Measurements from ENCODE around the gene ACBD3.
A peak's percentile ranks its signal among the peaks of the same experiment; 100 is the strongest.
"Not testable (repeated sequence)": the region's sequence is repeated elsewhere in the genome, so short reads cannot be mapped to it uniquely, and the experiment has no call there.

Gene ACBD3

DNA sequence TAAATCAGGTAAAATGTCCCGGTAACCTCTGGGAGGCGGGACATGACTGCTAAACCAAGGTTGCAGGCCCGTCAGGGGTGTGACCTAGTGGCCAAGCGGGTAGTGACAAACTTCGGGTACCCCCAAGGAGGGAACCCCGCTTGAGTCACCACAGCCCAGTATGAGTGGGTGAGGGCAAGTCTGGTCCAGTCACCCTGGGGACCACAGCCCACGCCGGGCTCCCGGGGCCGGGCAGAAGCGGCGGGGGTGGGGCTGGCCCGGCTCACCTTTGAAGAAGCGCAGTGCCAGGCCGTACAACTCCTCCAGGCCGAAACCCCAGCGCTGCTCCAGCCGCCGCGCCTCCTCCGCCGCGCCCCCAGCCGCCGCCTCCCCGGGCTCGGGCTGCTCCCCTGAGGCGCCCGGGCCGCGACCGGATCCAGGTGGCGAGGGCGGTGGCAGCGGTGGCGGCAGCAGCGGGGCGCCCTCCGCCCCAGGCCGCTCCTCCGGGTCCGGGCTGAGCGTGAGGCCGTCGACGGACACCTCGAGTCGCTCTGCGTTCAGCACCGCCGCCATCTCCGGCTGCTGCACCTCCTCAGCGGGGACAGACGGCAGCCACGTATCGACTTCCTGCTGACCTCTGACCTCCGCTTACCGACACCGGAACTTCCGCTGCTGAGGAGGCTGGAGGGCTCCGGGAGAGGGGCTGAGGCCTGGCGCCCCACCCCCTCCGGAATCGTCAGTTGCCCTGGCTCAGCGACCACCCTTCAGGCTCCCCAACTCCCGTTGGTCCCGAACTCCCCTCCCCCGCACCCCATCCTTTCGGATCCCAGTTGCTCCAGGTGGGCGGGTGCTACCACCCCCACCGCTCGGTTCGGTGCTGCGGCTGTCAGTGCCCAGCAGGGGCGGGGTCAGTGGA is at the start of gene ACBD3:
Gene ACBD3, minus strand, starts transcription at position 618 of the 895 bp plus-strand sequence. Its CDS starts 66 bp downstream, at position 552.
- DNase-seq (ENCODE audit: low read depth in 2 of 2) = peak; percentile 67 to 69

DNA sequence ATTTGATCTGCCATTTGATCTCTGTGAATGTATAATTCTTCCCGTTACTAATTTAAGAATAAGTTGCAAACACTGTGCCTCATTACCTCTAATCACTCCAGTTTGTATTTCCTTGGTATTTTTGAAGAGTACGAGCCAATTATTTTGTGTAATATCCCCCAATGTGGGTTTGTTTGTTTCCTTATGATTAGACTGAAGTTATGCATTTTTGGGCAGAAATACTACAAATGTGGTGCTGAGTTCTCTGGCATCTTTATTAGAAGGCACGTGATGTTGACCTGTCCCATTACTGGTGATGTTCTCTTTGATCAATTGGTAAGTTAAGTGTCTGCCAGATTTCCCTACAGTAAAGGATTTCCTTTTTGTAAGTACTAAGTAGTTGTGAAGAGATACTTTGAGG is 47.3 kb upstream of the ACBD3 start:
- DNase-seq (ENCODE audit: low read depth in 2 of 2) = no peak

DNA sequence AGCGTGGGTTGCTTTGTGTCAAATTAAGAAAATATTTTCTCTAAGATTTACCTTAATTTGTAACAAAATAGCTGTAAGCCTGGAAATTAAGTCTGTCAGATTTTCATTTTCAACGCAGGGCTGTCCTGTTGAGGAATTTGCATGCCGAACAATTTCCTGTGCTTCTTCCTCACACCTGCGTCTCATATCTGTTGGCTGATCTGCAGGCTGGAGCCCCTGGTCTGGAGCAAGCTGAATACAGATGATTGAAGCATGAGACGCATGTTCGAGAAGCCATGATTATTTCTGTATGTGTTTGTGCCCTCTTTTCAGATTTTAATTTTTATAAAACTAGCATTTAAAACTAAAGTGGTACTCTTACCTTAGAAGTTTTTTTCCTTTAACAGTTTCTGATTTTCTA is 46.8 kb upstream of the ACBD3 start:
- no peak for DNase-seq (ENCODE audit: low read depth in 2 of 2)

DNA sequence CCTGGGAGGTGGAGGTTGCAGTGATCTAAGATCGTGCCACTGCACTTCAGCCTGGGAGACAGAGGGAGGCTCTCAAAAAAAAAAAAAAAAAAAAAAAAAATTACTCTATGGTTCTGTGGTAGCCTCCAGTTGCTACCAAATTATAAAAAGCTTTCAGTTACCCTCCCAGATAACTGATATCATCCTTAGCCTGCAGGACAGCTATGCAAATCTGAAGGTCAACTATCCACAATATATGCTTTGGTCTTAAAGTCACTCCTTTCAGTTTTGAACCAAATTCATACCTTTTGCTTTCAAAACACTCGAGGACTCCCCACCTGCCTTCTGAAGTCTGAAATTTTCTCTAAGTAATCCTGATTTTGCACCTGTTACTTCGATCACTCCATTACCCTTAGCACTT is 40.1 kb upstream of the ACBD3 start:
- no peak for DNase-seq (ENCODE audit: low read depth in 2 of 2)

DNA sequence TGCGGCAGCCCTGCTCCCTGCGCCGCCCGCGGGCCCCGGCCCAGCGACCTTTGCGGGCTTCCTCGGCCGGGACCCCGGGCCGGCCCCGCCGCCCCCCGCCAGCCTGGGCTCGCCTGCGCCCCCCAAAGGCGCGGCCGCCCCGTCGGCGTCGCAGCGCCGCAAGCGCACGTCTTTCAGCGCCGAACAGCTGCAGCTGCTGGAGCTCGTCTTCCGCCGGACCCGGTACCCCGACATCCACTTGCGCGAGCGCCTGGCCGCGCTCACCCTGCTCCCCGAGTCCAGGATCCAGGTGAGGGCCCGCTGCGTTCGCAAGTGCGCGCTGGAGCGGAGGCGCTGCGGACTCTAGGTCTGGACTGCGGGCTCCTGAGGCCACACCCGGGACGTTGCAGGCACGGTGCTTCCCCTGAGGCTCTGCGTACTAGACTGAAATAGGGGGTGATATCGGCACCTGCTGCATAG is 37.3 kb upstream of the ACBD3 start:
- no peak for DNase-seq (ENCODE audit: low read depth in 2 of 2)

DNA sequence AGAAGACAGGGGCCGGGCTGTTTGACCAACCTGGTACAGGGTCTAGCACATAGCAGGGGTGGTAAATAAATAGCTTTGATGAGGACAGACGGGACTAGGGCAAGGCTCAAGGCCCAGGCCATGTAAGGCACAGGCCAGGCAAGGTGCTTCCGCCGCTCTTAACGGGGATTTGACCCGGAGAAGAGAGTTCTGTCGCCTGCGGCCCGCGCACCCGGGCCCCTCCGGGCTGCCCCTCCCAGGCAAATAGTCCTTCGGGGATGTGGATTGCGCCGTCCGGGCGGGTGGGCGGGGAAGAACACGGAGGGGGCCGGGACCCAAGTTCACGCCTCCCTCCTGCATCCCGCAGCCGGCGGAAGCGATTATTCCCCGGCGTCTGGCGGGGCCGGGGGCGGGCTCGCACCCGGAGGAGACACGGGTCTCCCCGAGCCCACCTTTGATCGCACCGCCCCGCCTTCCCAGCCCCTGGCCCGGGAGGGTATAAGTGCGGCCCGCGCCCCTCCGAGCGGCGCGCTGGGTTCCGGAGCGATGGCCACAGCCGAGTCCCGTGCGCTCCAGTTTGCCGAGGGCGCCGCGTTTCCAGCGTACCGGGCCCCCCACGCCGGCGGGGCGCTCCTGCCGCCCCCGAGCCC is 36.7 kb upstream of the ACBD3 start, which contains the start of gene MIXL1:
Gene MIXL1, plus strand, starts transcription at position 508 of the 629 bp plus-strand sequence. Its CDS starts 18 bp downstream, at position 526.
- no peak for DNase-seq (ENCODE audit: low read depth in 2 of 2)

DNA sequence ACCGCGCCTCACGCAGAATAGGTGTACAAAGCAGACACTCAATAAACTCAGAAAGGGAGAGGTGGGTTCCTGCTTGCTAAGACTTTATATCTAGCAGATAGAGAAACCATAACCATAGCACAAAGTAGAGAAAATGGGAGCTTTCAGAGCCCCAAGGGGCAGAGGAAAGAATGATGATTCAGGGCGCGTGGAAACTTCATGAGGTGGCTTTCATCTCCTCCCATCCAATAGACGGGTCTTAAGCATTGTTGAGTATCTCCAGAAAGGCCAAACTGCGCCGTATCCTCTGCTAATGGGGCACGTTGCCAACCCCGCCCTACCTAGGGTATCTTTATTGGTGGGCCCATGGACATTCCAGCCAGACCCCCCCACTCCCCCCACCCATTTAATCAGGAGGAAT is 36.1 kb upstream of the ACBD3 start:
- DNase-seq (ENCODE audit: low read depth in 2 of 2) = no peak

DNA sequence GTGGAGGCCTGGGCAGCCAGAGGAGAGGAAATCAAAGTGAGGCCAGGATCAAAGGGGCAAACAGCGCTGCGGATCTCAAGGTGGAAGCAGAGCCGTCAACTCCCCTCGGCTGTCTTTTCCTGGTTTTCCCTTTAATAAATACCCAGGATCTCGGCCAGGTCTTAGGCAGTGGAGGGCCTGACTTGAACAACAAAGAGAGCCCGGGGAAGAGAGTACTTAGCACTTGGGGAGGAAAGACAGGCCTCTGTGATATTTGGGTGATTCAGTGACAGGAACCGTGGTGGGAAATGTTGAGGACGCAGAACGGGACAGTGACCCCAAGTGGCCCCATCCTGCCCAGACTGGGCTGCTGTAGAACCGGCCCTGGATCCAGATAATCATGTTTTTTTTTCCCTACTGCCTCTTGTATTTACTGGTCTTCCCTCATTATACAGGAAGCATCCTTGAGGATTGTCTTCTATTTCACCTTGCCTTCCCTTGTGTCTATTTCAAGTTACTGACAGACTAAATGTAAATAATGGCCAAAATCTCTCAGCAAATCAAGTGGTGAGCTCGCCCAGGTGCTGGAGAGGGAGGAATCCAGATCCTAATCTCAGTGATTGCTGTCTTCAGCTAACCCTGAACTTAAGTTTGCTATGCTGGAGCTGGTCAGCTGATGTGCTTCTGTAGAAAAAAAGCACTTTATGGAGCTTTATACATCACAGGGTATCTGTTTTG is 34.1 kb upstream of the ACBD3 start:
- DNase-seq (ENCODE audit: low read depth in 2 of 2) = no peak

DNA sequence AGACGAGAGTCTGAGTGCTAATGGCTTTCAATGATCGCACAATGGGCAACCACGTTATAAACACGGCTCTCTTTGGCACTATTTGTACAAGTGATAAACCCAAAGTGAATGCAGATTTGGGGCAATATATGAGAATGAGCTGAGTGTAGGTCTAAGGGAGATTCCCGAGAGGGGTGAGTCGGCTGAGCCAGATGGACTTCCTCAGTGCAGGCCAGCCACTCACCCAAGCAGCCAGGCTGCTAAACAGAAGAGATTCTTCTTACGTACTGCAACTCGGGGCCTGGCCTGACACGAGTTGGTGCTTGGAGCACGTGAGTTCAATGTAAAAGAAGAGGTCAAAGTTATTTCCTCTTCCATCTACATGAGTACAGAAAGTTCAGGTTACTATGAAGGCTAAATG is 30.7 kb upstream of the ACBD3 start:
- DNase-seq (ENCODE audit: low read depth in 2 of 2) = no peak

DNA sequence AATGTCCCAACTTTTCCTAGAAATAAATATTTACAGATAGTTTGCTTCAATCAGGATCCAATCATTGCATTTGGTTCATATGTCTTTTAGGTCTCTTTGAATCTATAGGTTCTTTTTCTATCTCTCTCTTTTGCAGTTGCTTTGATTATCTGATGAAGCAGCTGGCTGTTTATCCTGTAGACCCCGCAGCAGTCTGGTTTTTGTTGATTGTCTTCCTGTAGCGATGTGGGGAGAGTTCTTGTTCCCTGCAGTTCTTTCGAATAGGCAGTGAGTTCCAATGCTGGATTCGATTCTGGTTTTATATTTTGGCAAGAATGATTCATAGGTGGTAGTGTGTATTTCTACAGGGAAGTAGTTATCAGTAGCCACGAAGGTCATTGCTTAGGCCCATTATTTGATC is 29.5 kb upstream of the ACBD3 start:
- no peak for DNase-seq (ENCODE audit: low read depth in 2 of 2)

DNA sequence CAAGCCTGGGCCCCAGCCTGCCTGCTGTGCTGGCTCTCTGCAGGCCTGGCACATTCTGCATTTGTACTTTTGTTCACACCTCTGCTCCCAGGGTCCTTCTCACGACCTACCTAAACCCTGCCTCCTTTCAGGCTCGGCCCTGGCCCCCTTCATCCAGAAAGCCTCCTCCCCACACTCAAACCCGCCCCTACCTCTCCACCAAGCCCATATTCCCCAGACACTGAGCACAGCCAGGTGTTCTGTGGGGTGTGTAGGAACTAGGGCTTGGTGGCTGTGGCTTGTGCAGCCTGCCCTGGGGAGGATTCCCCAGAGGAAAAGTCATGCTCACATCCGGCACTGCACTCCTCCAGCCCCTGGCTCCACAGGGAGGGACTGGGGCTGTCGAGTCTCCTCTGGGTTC is 28.7 kb upstream of the ACBD3 start:
- DNase-seq (ENCODE audit: low read depth in 2 of 2) = no peak

DNA sequence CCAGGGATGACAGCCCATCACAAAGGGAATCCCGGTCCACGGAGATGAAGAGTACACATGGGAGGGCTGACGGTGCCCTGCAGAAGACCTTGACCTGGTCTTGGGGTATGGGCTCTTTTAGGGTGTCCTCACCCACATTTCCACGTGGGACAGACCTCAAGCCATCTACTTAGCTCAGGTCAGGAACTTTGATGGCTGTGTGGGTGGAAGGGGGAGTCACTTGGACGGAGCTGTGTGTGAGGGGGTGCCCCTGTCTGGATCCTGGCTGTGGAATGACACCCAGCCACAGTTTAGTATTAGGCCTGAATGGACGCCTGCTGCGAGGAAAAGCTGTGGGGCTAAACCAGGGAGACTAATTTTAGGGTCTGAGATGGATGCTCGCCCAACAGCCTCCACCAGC is 26.0 kb upstream of the ACBD3 start:
- DNase-seq (ENCODE audit: low read depth in 2 of 2) = no peak

DNA sequence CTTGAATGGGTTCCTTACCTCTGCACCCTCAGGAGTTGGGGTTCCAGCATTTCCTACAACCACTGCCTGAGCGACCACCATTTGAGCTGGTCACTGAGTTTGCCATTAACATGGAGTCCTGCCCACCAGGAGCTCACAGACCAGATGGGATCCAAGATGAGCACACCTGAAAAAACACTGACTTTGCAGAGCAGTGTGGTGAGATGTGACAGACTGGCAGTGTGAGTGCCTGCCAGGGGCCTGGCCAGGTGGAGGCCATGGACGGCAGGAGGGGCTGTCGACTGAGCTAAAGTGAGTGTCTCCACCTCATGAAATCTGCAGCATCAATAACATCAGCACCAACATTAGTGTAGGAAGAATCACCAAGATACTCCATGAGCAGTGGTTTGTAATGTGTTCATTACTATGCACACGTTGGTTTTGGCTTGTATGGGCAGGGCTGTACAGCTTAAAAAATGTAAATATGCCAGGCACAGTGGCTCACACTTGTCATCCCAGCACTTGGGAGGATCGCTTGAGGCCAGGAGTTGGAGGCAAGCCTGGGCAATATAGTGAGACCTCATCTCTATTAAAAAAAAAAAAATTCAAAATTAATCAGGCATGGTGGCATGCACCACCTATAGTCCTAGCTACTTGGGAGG is 24.8 kb upstream of the ACBD3 start:
- no peak for DNase-seq (ENCODE audit: low read depth in 2 of 2)

DNA sequence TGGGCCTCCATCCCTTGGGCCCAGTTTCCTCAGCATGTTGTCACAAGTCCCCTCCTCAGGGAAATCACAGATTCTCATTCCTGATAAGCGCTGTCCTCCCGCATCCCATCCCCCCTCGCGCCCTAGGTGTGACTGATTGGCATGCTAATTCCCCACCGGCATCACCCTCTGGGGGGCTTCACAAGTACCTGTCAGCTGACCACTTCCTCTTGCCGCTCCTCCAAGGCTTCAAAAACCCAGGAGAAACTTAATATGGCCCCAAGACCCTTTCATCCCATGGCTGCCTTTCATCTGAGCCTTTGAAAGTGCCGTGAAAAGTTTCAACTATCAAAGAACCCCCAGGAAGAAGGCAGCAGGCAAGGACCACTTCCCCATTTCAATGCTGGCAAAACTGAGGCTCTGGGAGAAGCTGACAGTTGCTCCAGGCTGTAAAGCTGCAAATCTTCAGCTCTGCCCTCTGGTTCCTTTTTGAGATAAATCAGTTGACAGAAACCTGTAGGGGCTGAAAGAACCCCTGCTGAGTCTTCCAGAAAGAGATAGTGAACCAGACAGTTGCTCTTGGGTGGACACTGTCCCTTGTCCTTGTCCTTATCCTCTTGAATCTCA is 24.1 kb upstream of the ACBD3 start:
- DNase-seq (ENCODE audit: low read depth in 2 of 2) = no peak

DNA sequence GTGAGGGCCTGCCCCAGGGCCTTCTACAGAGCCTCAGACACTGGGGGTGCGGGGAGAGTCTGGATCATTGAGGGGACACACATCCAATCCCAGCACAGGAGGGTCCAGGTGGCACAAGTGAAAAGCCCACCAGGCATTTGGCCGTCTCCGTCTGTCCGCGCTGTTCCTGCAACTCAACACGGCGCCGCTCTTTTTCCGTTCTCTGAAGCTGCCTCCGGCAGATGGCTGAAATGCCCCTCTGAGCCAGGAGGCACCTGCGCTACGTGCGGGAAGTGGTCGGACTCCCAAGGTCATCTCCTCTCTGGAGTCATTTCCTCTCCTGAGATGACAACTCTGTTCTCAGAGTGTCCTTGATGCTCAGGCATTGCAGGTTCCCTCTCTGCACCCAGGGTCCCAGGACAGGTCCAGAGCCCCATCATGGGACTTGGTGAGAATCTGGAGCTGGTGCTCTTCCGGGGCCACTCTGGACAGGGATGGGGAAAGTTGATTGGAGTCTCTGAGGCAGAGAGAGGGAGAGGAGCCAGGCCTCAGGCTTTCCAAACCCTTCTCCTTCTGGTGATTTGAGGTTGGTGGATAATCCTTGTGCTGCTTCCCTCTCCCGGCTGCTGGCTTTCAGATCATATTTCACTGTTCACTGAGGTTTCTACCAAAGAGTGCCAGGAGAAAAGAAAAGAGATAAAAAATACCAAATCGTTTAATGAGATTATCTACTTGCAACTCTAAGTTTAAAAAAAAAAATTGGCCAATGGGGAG is 22.9 kb upstream of the ACBD3 start:
- no peak for DNase-seq (ENCODE audit: low read depth in 2 of 2)

DNA sequence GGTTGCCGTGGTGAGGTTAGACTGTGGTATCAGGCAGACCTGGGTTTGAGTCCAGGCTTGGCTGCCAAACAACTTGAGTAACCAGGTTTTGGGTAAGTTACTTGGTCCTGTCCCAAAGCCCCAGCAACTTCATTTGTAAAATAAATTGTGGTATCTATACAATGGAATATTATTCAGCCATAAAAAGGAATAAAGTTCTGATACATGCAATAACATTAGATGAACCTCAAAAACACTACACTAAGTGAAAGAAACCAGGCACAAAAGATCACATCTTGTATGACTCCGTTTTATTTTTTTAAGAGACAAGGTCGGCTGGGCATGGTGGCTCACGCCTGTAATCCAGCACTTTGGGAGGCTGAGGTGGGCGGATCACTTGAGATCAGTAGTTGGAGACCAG is 20.5 kb upstream of the ACBD3 start:
- no peak for DNase-seq (ENCODE audit: low read depth in 2 of 2)

DNA sequence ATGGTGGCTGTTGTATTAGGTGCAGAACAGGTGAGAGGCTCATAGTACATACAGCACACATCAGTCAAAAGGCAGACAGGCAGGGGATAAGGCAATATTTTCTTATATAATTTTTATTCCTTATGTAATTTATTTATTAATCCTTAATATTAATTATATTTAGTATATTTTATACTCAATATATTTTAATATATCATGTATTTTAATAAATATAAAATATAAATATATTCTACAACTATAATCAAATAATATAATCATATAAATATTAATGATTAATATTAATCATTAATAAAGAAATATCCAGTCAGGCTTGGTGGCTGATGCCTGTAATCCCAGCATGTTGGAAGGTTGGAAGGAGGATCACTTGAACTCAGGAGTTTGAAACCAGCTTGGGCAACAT is 17.7 kb upstream of the ACBD3 start:
- no peak for DNase-seq (ENCODE audit: low read depth in 2 of 2)

DNA sequence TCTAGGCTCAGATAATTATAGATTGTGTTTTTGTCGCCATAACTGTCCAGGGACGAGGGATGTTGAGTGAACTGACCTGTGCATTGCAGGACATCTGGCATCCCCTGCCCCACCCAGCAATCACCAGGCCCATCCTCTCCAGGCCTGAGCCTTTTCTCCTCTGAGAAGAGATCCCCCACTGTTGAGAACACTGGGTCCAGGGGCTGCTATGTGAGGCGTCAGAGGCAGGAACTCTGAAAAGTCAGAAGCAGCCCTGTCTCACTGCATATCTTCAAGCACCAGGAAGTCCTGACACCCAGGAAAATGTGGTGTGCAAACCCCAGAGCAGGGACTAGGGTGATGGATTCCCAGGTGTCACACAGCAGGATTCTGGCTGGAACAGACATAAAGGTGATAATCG is 17.1 kb upstream of the ACBD3 start:
- no peak for DNase-seq (ENCODE audit: low read depth in 2 of 2)

DNA sequence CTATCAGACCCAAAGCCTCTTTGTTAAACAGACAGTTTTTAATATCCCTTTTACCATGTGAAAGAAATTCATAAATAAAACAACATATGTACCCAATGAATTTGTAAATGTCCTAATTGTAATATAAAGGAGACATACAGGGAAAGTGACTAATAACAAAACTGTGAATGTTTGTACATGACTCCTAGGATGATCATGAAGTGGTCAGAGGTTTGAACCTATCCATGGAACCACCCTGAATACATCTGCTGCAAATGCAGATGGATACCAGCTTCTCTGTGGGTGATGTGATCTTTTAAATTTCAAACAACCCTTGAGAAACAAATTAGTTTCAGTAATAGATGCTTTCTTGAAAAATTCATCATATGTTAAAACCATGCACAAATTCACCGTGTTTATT is 16.7 kb upstream of the ACBD3 start:
- no peak for DNase-seq (ENCODE audit: low read depth in 2 of 2)

DNA sequence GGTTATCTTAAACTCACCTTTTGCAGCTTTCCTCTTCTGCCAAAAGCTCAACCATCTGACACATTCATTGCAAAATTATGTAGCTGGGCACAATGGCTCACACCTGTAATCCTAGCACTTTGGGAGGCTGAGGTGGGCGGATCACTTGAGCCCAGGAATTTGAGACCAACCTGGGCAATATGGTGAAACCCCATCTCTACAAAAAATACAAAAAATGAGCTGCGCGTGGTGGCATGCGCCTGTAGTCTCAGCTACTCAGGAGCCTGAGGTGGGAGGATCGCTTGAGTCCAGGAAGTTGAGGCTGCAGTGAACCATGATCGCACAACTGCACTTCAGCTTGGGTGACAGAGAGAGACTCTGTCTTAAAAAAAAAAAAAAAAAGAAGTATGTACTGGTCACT is 16.1 kb upstream of the ACBD3 start:
- DNase-seq (ENCODE audit: low read depth in 2 of 2) = not testable (repeated sequence)

DNA sequence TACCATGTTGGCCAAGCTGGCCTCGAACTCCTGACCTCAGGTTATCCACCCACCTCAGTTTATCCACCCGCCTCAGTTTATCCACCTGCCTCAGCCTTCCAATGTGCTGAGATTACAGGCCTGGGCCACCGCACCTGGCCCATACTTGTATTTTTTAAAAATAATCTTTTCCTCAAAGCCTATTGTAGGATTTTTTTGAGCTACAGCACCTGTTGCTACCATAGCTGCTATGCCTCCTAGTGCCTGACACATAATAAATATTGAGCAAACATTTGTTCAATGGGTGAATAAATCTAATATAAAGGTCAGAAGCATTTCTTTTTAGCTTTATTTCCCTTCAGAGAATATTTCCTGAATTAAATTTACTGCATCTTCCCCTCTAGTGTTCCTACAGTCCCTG is 15.7 kb upstream of the ACBD3 start:
- DNase-seq (ENCODE audit: low read depth in 2 of 2) = no peak
